Globus pallidus (tissue), 1 donor: Measurements from ENCODE around the gene MRPL24.
"Not testable (repeated sequence)": the region's sequence is repeated elsewhere in the genome, so short reads cannot be mapped to it uniquely, and the experiment has no call there.

Source experiments
- DNase-seq: peaks from one replicate; pipeline ENCODE4 v3.0.0-alpha.2; 2015; ENCODE audit warnings: low spot score

The MRPL24 gene

DNA sequence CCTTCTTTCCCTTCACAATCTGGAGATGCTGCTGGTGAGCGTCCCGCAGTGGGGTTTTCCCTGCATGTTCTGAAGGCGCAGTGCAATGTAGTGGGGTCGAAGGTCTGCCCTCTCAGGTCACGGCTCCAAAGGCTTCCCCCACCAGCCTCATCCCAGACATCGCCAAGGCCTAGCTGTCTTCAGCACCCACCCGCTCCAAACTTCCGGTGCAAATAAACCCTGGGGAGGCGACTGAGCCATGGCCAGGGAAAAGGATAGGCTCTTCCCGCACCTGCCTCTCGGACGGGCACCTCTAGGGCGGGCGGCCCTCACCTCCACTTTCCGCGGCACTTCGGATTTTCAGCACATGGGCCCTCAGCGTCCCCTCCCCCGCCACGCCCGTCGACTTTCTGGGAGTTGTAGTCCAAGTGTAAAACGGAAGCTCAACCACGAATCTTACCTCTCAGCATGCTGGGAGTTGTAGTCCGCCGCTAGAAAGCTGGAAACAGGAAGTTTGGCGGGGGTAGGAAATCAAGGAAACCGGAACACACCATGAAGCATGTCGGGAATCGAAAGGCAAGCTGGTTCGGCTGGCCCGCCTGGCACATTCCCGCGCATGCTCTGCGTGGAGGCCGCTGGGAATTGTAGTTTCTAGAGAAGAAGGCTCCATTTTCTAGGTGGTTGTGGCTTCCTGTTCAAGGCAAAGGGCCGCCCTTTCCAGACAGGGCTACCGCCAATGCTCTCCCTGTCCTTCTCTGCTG, at the start of gene MRPL24:
MRPL24 (minus strand) TSS at position 348 of the 740 bp plus-strand sequence. CDS start 2,384 bp downstream, outside the sequence.
- peak; percentile 100 for DNase-seq

DNA sequence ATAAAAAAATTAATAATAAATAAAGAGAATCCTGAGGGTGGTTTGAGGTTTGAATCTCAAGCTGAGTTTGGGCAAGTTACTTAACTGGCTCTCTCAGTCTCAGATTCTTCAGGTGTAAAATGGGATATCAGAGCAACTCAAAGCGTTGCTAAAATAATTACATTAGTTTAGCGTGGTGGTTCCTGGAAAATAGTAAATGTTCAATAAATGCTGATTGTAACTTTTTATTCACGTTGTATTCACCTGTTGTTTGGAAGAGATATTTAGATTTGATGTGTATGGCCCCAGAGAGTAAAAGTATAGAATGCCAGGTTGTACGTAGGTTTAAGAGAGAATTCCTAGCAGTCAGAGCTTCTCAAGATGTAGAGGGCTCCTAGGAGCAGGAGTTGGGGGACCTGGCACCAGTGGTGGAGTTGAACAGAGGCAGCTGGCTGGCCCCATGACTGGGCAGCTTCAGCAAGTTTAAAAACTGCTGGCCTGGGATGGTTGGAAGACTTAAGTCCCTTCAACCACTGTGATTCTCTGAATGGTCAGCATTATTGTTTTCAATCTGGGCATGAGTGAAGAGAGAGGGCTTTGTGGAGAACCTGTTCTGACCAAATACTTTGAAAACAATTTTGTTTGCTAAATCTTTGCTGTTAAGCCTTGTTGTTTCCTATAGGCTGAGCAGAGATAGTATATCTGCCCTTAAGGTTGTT, 48.9 kb upstream of the MRPL24 start:
- peak; percentile 36 for DNase-seq

DNA sequence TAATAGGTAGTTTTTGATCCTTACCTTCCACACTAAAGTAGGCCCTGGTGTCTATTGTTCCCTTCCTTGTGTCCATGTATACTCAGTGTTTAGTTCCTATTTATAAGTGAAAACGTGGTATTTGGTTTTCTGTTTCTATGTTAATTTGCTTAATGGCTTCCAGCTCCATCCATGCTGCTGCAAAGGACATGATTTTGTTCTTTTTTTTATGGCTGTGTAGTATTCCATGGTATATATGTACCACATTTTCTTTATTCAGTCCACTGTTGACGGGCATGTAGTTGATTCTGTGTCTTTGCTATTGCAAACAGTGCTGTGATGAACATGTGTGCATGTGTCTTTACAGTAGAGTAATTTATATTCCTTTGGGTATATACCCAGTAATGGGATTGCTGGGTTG, 47.2 kb upstream of the MRPL24 start:
- no peak for DNase-seq

GRCh38 chr1:156786640-156787039, 45.8 kb upstream of the MRPL24 start:
- no peak for DNase-seq

DNA sequence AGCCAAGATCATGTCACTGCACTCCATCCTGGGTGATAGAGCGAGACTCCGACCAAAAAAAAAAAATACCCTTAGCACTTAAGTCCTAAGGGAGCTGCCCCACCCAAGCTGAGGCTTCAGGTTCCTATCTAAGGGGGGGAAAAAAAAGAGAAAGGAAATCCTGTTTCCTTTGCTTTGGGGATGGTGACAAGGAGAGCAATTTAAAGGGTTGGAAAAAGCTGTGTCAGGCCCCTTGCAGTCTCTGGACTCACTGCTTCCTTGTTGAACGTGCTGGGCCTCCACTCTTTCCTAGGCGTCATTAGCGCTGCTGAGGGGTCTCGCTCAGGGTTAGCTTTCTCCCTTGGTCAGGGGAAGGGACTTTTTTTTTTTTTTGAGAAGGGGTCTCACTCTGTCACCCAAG, 44.6 kb upstream of the MRPL24 start:
- no peak for DNase-seq

GRCh38 chr1:156781585-156782186, 40.8 kb upstream of the MRPL24 start:
- DNase-seq, result no peak

DNA sequence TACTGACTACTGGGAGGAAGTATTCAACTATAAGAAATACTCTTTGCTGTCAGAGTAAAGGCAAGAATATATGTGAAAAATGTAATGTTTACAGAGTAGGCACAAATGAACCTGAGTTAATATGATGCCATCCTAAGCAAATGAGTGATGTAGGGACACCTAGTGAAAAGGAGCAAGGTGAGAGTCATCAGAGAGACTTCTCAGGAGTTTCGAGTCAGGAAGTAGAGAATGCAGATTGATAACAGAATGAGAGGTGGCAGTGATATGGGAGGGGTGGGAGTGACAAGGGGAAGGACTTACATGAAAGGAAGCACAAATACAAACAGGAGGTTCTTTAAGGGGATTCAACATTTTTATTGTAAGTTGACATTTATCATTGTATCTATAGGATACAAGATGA, 36.7 kb upstream of the MRPL24 start:
- DNase-seq, result no peak

- DNase-seq, result no peak
Measured at GRCh38 chr1:156776942-156777341, 36.1 kb upstream of the MRPL24 start.

DNA sequence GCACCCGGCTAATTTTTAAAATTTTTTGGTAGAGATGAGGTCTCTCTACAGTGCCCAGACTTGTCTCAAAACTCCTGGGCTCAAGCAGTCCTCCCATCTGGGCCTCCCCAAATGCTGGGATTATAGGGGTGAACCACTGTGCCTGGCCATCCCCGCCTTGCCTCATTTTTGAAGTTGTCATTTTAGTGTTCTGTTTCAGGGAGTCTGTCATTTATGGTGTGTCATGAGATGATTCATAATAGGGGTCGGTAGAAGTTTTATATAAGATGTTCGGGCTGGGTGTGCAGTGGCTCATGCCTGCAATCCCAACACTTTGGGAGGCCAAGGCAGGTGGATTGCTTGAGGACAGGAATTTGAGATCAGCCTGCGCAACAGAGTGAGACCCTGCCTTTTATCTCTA, 34.9 kb upstream of the MRPL24 start:
- DNase-seq, result no peak

GRCh38 chr1:156773607-156774006, 32.7 kb upstream of the MRPL24 start:
- DNase-seq, result no peak

DNA sequence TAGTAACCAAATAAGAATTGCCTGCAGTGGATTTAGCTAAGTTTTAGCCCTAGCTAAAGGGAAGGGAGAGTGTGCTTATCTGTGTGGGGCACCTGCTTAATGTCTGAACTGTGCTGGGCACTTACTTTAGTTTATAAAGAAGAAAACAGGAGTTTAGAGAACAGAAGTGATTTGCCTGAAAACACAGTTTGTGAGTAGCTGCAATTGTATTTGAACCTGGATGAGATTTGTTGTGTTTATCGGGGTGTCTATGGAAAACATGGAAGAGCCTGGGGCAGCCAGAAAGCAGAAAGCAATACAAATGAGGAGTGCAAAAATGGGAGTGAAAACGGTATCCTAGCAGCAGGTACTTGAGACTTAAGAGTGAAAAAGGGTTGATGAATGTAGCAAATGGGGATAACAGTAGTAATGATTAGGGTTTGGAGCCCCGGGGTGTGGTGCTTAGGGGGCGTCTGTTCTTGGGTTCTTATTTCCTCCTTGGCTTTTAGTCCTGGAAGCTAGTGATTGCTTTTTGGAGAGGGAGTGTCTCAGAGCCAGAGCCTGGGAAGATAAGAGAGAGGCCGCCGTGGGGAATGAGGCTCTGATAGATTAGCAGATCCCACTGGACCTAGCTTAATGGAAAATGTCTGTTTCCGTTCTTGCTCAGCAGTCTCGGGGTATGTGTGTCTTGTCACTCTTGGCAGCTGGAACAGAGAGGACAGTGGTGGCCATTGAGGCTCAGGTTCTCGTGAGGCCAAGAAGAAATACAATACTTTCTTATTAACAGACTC, 32.0 kb upstream of the MRPL24 start:
- DNase-seq, result no peak

DNA sequence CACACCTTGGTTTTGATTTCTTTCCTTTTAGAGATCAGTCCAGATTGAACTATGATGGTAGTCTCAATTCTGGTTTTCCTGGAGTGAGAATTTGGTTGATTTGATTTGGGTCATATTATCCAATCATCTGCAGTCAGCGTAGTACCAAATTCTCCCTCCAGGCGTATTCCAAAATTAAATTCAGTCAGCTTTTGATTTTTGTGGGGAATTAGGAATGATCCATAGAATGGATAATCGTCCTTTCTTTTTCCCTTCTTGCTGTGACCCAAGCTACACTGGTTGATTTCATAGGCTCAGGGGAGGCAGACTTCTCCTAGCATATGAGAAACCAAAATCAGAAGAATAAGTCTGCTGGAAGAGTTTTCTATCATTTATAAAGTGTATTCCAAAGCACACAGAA, 31.3 kb upstream of the MRPL24 start:
- no peak for DNase-seq

DNA sequence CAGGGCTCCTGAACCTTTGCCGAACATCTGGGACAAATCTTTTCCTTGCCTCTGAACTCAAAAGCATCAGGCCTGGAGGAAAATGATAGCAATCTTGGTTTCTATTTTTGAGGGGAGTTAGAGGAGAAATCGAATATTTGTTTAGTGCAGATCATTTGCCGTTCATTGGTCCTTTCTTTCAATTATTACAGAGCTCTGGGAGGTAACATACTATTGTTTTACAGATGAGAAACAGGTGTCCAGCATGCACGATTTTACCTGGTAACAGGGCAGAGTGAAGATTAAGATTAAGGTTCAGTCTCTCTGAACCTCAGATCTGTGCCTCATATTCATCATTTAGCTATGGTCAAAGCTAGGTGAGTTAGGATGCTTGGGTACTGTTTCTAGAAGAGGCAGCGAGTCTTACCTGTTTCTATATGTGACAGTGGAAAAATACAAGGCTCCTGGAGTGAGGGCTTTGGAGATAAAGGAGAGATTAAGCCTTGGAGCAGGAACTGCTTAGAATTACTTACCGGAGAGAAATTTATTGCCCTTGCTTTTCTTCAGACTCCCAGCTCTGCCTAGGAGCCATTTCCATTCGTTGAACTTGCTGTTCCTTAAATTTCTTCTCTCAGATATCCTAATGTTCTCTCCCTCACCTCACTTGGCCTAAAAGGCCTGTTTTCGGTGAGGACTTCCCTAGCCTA, 27.9 kb upstream of the MRPL24 start:
- DNase-seq, result no peak

GRCh38 chr1:156767879-156768604, 27.2 kb upstream of the MRPL24 start:
- peak; percentile 43 for DNase-seq

DNA sequence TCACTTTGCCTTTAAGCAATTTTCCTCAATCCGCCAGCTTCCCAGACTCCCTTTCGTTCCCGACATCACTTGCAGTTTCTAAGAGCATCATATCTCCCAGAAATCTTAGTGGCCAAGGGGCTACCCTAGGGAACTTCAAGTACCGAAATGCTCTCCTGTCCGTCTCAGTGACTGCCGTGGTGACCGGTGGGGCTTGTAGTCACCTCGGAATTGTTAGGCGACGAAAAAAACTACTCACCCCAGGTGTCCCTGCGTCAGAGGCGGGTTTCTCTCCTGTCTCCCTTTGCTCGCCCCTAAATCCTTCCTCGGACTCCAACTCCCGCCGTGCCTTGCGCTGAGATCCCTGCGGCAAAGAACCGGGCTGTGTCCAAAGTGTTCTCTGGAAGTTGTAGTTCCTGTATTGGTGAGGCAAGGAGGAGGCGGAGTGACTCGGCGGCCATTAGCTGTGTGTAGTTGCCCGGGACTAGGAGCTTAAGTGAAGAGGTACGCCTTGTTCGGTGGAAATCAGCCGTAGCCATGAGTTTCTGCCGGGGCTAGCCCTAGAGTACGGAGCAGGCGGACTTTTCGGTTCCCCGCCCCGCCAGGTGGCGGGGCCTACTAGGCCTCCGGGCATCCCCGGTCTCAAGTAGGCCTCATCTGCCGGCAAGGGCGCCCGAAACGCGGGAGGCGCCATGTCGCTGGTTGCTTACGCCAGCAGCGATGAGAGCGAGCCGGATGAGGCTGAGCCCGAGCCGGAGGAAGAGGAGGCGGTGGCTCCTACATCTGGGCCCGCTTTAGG, 26.4 kb upstream of the MRPL24 start, which contains the start of gene PRCC:
PRCC (plus strand) TSS at position 435 of the 778 bp plus-strand sequence; CDS start at position 672, 237 bp downstream.
- peak; percentile 100 for DNase-seq

DNA sequence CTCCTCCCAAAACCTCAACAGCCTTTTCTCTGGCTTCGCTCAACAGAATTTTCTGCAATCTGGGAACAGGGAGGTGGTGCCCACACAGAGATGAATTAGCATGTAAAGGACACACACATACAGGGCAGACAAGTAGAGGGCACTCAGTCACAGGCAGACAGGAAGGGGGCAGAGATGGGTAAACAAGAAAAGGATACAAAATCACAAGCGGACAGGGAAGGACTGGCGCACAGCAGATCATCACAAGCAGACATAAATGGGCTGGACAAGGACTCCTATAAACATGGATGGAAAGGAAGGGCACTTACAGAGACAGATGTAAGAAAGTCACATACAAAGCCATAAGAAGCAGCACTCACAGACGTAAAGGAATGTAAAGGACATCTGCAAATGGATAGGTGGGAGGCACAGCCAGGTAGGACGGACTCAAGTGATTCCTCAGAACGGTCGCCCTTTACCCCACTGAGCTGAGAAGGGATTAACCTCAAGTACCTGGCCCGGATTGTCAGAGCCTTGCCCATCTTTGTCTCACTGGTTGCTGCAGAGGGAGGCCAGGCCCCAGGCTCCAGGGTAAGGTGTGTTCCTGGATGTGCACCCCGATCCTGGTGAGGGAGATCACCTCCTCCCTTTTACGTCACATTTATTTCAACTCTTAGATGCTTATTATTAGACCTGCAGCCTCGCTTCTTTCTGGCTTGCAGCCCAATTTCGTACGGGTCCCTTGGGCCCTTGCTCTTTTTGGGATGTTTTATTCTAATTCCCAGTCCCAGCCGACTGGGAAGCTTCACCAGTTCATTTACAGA, 25.6 kb upstream of the MRPL24 start:
- no peak for DNase-seq

DNA sequence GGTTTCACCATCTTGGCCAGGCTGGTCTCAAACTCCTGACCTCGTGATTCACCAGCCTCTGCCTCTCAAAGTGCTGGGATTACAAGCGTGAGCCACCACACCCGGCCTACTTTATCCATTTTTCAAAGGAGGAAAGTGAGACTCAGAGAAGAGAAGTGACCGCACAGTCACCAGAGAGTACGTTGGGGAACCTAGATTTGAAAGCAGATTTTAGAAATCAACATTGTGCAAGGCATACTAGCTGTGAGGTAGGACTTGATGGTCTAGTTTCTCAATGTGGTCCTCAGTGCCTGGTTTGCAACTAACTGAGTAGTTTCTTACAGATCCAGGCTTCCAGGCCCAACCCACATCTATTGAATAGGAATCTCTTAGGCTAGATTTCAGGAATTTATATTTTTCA, 24.8 kb upstream of the MRPL24 start:
- no peak for DNase-seq

DNA sequence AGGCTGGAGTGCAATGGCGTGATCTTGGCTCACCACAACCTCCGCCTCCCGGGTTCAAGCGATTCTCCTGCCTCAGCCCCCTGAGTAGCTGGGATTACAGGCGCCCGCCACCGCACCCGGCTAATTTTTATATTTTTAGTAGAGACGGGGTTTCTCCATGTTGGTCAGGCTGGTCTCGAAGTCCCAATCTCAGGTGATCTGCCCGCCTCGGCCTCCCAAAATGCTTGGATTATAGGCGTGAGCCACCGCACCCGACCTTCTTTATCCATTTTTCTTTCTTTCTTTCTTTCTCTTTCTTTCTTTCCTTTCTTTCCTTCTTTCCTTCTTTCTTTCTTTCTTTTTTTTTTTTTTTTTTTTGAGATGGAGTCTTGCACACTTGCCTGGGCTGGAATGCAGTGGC, 24.2 kb upstream of the MRPL24 start:
- DNase-seq, result not testable (repeated sequence)

DNA sequence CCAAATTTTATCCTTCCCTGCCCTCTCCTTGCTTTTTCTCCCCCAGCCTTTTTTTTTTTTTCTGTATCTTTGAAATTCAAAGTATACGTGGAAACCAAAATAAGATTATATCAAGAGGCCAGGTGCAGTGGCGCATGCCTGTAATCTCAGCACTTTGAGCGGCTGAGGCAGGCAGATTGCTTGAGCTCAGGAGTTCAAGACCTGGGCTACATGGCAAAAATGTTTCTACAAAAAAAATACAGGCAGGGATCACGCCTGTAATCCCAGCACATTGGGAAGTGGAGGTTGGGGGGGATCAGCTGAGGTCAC, 19.9 kb upstream of the MRPL24 start:
- no peak for DNase-seq
